ENCODE data around the gene OR52E1. TPM values are rescaled to one million over a fixed set of nuclear protein-coding genes. Genes with fewer than 3 reads are reported as not detected.

Gene OR52E1
- total RNA-seq, 1 donor from 2014 or later, result not detected

DNA sequence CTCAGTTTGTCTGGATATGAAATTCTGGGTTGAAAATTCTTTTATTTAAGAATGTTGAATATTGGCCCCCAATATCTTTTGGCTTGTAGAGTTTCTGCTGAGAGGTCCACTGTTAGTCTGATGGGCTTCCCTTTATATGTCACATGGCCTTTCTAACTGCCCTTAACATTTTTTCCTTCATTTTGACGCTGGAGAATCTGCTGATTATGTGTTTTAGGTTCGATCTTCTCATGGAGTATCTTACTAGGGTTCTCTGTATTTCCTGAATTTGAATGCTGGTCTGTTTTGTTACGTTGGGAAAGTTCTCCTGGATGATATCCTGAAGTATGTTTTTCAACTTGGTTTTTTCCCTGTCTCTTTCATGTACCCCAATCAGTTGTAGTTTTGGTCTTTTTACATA, 46.0 kb downstream of the OR52E1 start:
- DNase-seq (ENCODE audit: low read depth, low spot score), result no peak

- DNase-seq (ENCODE audit: low read depth, low spot score), result no peak
These were observed 48.2 kb downstream of the OR52E1 start for GRCh38 chr11:5117588-5117987.

DNA sequence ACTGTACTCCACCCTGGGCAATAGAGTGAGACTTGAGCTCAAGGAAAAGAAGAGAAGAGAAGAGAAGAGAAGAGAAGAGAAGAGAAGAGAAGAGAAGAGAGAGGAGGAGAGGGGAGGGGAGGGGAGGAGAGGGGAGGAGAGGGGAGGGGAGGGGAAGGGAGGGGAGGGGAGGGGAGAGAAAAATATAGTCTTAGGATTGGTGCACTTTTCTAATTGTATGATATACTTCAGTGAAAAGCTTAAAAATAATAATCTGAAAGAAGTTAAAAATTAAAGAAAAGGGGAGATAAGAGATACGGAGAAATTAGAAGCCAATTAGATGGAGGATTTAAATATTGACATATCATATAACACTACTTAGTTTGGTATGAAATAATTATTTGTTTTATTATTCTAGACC, 49.5 kb downstream of the OR52E1 start:
- no peak for DNase-seq (ENCODE audit: low read depth, low spot score)

Other genes with a start within 250 kb of the OR52E1 start
- gene OR51F2, start 248.3 kb upstream of the OR52E1 start, total RNA-seq, result not detected in 2 replicates
- not detected in 2 replicates for gene OR51S1, start 220.4 kb upstream of the OR52E1 start, total RNA-seq
- not detected in 2 replicates for gene OR51T1, start 187.7 kb upstream of the OR52E1 start, total RNA-seq
- gene OR51A7, start 165.8 kb upstream of the OR52E1 start, total RNA-seq, result not detected in 2 replicates
- not detected in 2 replicates for gene OR51G2, start 150.2 kb upstream of the OR52E1 start, total RNA-seq
- not detected in 2 replicates for gene OR51G1, start 145.2 kb upstream of the OR52E1 start, total RNA-seq
- not detected in 2 replicates for gene OR51A4, start 122.0 kb upstream of the OR52E1 start, total RNA-seq
- not detected in 2 replicates for gene OR51A2, start 113.9 kb upstream of the OR52E1 start, total RNA-seq
- gene OR51L1, start 74.7 kb upstream of the OR52E1 start, total RNA-seq, result not detected in 2 replicates
- not detected in 2 replicates for gene OR52J3, start 23.0 kb upstream of the OR52E1 start, total RNA-seq
- gene OR52E2, start 9.9 kb upstream of the OR52E1 start, total RNA-seq, result not detected in 2 replicates
- not detected in 2 replicates for gene OR52A5, start 68.8 kb downstream of the OR52E1 start, total RNA-seq
- not detected in 2 replicates for gene OR52A1, start 85.2 kb downstream of the OR52E1 start, total RNA-seq
- gene OR51V1, start 131.1 kb downstream of the OR52E1 start, total RNA-seq, result not detected in 2 replicates
- gene HBB, start 157.5 kb downstream of the OR52E1 start, total RNA-seq, result not detected in 2 replicates
- not detected in 2 replicates for gene HBD, start 164.9 kb downstream of the OR52E1 start, total RNA-seq
- not detected in 2 replicates for gene HBG1, start 180.3 kb downstream of the OR52E1 start, total RNA-seq
- not detected in 2 replicates for gene HBG2, start 185.2 kb downstream of the OR52E1 start, total RNA-seq
- gene HBE1, start 200.4 kb downstream of the OR52E1 start, total RNA-seq, result not detected in 2 replicates
- not detected in 2 replicates for gene OR51B4, start 232.4 kb downstream of the OR52E1 start, total RNA-seq

All from pulmonary artery endothelial cell (primary cell).